Right lobe of liver (tissue), 6 donors: ENCODE results near the gene CDCP2. TPM values are rescaled to one million over a fixed set of nuclear protein-coding genes. Genes with fewer than 3 reads are reported as not detected.

Experiments used
- ATAC-seq, 4 donors: fragments of 200-7000 bp; cut with Tn5 transposase; one replicate each; pipeline ENCODE4 v1.9.1; 2020; ENCODE audit warnings: mild to moderate bottlenecking in 4 of 4, moderate library complexity in 4 of 4
- DNase-seq, 3 donors: peaks; one replicate each; pipeline ENCODE4 v3.0.0-alpha.2; 2020
- H3K27ac ChIP-seq, 3 donors: fragments of 200-600 bp; one replicate each; pipeline ENCODE4 v1.8.0; 2022
- H3K27me3 ChIP-seq, 2 donors: fragments of 200-600 bp; one replicate each; pipeline ENCODE4 v1.8.0; 2022
- H3K36me3 ChIP-seq, 4 donors: fragments of 200-600 bp; sonication (generic) in 1 of 4; one replicate each; pipeline versions ENCODE4 v1.5.1 to v1.8.0; 2017 to 2022; ENCODE audit warnings: control low read depth in 1 of 4
- H3K4me1 ChIP-seq, 4 donors: fragments of 200-600 bp; sonication (generic) in 1 of 4; one replicate each; pipeline versions ENCODE4 v1.5.1 to v1.8.0; 2017 to 2022; ENCODE audit warnings: control low read depth in 1 of 4
- H3K4me3 ChIP-seq, 3 donors: fragments of 200-600 bp; one replicate each; pipeline ENCODE4 v1.8.0; 2022
- H3K9me3 ChIP-seq, 4 donors: fragments of 200-600 bp; sonication (generic) in 1 of 4; one replicate each; pipeline versions ENCODE4 v1.5.1 to v1.8.0; 2017 to 2022; ENCODE audit warnings: control low read depth in 1 of 4
- CTCF ChIP-seq, 4 donors: fragments of 200-600 bp in 3 of 4; fragments of 450-650 bp in 1 of 4; IDR thresholded peaks; one replicate each; pipeline versions ENCODE4 v1.5.1 to v1.8.0; 2016 to 2022; ENCODE audit warnings: antibody characterized with exemption in 4 of 4, mild to moderate bottlenecking in 2 of 4
- POLR2A ChIP-seq: fragments of 450-650 bp; IDR thresholded peaks from one replicate; pipeline ENCODE4 v1.6.1; 2017; ENCODE audit warnings: antibody characterized with exemption, mild to moderate bottlenecking
- WGBS: methylation state at CpG from one replicate; pipeline ENCODE4 v1.1.6; 2018; ENCODE audit warnings: low coverage, low lambda C conversion rate; ENCODE audit not compliant: insufficient coverage; ENCODE audit errors: missing lambda C conversion rate; 5-methylcytosine and 5-hydroxymethylcytosine counted together
- intact Hi-C, 2 donors: fragments of 100-400 bp; cut with DNase I; formaldehyde crosslinking; loops; one replicate each; pipeline versions ENCODE4 v1.11.2 to v1.14.1; 2022
- total RNA-seq, 6 experiments: library from RNA; depleted of rRNA in 2 of 6; stranded (reverse); fragments of >200 nt in 2 of 6; fragmentation: NEBNext Ultra II Directional in 3 of 6; extraction: Animal tissue kit (Norgen Biotek cat#: 25700) in 3 of 6; gene quantifications; one replicate each; pipeline versions ENCODE4 v1.1.0 to v1.2.4, GENCODE V29; 2016 to 2023
- donor health status: DM: no; HTN: yes; CAD: no.
- donor health status: DM: no; HTN: no; CAD: no.
- donor health status: DM: no; HTN: no; CAD: no.
- donor health status: DM: no; HTN: yes; CAD: no.
- donor health status: DM: no; HTN: yes; CAD: no.

The CDCP2 gene
- total RNA-seq, 6 experiments from 2014 or later = not detected

GRCh38 chr1:54193453-54193852 is 40.7 kb upstream of the CDCP2 start:
- no peak for ATAC-seq

GRCh38 chr1:54191525-54191924 is 38.7 kb upstream of the CDCP2 start:
- no peak for TF ChIP-seq POLR2A
- TF ChIP-seq CTCF (IDR thresholded peaks at IDR 0.05) = no peak
- WGBS = 100% methylated on average over 1 of the region's 1 CpG
- Histone ChIP-seq H3K4me1 (no peaks in the 10 kb centered on the region), H3K4me3 (no peak overlapping the region), H3K27ac (no peak overlapping the region), H3K36me3 (peaks cover 0 to 12% (median under 1%) of the 10 kb centered on the region in 4 donors), H3K27me3 (no peaks in the 10 kb centered on the region), H3K9me3 (no peaks in the 10 kb centered on the region)
- no peak for ATAC-seq
- intact Hi-C loops = no loop called here
- DNase-seq = no peak

More at GRCh38 chr1:54193453-54193852, 40.7 kb upstream of the CDCP2 start:
- WGBS = 88% methylated on average over 5 of the region's 5 CpGs
- Histone ChIP-seq H3K27me3 (no peaks in the 10 kb centered on the region), H3K4me1 (no peaks in the 10 kb centered on the region), H3K9me3 (no peaks in the 10 kb centered on the region), H3K27ac (no peak overlapping the region), H3K36me3 (peaks cover 0 to 12% (median under 1%) of the 10 kb centered on the region in 4 donors), H3K4me3 (no peak overlapping the region)
- DNase-seq = no peak
- intact Hi-C loops = no loop called here
- TF ChIP-seq POLR2A = no peak
- no peak for TF ChIP-seq CTCF (IDR thresholded peaks at IDR 0.05)

GRCh38 chr1:54190526-54190925 is 37.7 kb upstream of the CDCP2 start:
- ATAC-seq (no peak), DNase-seq (no peak)
- Histone ChIP-seq H3K4me1 (no peaks in the 10 kb centered on the region), H3K9me3 (no peaks in the 10 kb centered on the region), H3K27ac (no peak overlapping the region), H3K36me3 (peaks cover 0 to 7% (median under 1%) of the 10 kb centered on the region in 4 donors), H3K4me3 (no peak overlapping the region), H3K27me3 (no peaks in the 10 kb centered on the region)
- WGBS = 93% methylated on average over 3 of the region's 9 CpGs
- intact Hi-C loops = no loop called here
- TF ChIP-seq POLR2A (no peak), CTCF (IDR thresholded peaks at IDR 0.05) (no peak)

- no peaks in the 10 kb centered on the region for H3K9me3 ChIP-seq
- intact Hi-C loops = no loop called here
- TF ChIP-seq POLR2A (no peak), CTCF (IDR thresholded peaks at IDR 0.05) (no peak)
- H3K4me1 ChIP-seq = no peaks in the 10 kb centered on the region
- H3K27ac ChIP-seq = no peak overlapping the region
- H3K4me3 ChIP-seq = no peak overlapping the region
- H3K27me3 ChIP-seq = no peaks in the 10 kb centered on the region
- no peak for DNase-seq
- ATAC-seq = no peak
- 71% methylated on average over 1 of the region's 1 CpG for WGBS
- H3K36me3 ChIP-seq = no peaks in the 10 kb centered on the region
These were observed 35.5 kb upstream of the CDCP2 start for GRCh38 chr1:54188291-54188690.

GRCh38 chr1:54186056-54186455 is 33.3 kb upstream of the CDCP2 start:
- no peak for TF ChIP-seq CTCF (IDR thresholded peaks at IDR 0.05)
- no peak for TF ChIP-seq POLR2A
- H3K27me3 ChIP-seq = no peaks in the 10 kb centered on the region
- DNase-seq (no peak), ATAC-seq (no peak)
- WGBS = 93% methylated on average over 3 of the region's 3 CpGs
- intact Hi-C loops = no loop called here
- H3K9me3 ChIP-seq = no peaks in the 10 kb centered on the region
- no peak overlapping the region for H3K4me3 ChIP-seq
- H3K4me1 ChIP-seq = no peaks in the 10 kb centered on the region
- H3K27ac ChIP-seq = no peak overlapping the region
- no peaks in the 10 kb centered on the region for H3K36me3 ChIP-seq
